Heart left ventricle (tissue), 16 donors: ENCODE results near the gene TROAP. TPM values are rescaled to one million over a fixed set of nuclear protein-coding genes. Genes with fewer than 3 reads are reported as not detected.
A peak's percentile ranks its signal among the peaks of the same experiment; 100 is the strongest.
"Not testable (repeated sequence)": the region's sequence is repeated elsewhere in the genome, so short reads cannot be mapped to it uniquely, and the experiment has no call there.

Source experiments
- ATAC-seq, 4 donors: fragments of 200-7000 bp; cut with Tn5 transposase; one replicate each; pipeline ENCODE4 v1.9.1; 2020 to 2022; ENCODE audit warnings: moderate library complexity in 4 of 4, mild to moderate bottlenecking in 3 of 4, moderate number of reproducible peaks in 1 of 4
- DNase-seq, 5 donors: peaks; one replicate each; pipeline ENCODE4 v3.0.0-alpha.2; 2020
- H3K27ac ChIP-seq, 12 donors: fragments of 200-600 bp; sonication (generic) in 4 of 12; one replicate each; pipeline versions ENCODE4 v1.5.0 to v1.8.0; 2016 to 2022; ENCODE audit warnings: mild to moderate bottlenecking in 2 of 12
- H3K27me3 ChIP-seq, 9 donors: fragments of 200-600 bp; sonication (generic) in 2 of 9; one replicate each; pipeline versions ENCODE4 v1.5.1 to v1.8.0; 2016 to 2022; ENCODE audit warnings: mild to moderate bottlenecking in 3 of 9
- H3K36me3 ChIP-seq, 9 donors: fragments of 200-600 bp; sonication (generic) in 2 of 9; one replicate each; pipeline versions ENCODE4 v1.5.0 to v1.8.0; 2018 to 2022; ENCODE audit warnings: mild to moderate bottlenecking in 2 of 9
- H3K4me1 ChIP-seq, 12 donors: fragments of 200-600 bp; sonication (generic) in 4 of 12; one replicate each; pipeline versions ENCODE4 v1.5.0 to v1.8.0; 2016 to 2022; ENCODE audit warnings: mild to moderate bottlenecking in 3 of 12
- H3K4me3 ChIP-seq, 12 donors: fragments of 200-600 bp; sonication (generic) in 4 of 12; one replicate each; pipeline versions ENCODE4 v1.5.0 to v1.8.0; 2017 to 2022; ENCODE audit warnings: mild to moderate bottlenecking in 9 of 12, moderate library complexity in 4 of 12
- H3K9me3 ChIP-seq, 12 donors: fragments of 200-600 bp; sonication (generic) in 4 of 12; one replicate each; pipeline versions ENCODE4 v1.5.0 to v1.8.0; 2016 to 2022; ENCODE audit warnings: mild to moderate bottlenecking in 1 of 12
- POLR2A ChIP-seq, 2 donors: fragments of 450-650 bp; IDR thresholded peaks; one replicate each; pipeline ENCODE4 v1.6.1; 2017; ENCODE audit warnings: antibody characterized with exemption in 2 of 2, mild to moderate bottlenecking in 2 of 2, moderate library complexity in 2 of 2
- WGBS, 4 donors: extraction: QIAGEN DNeasy Blood & Tissue Kit in 2 of 4; methylation state at CpG; one replicate each; pipeline versions ENCODE4 v1.1.5 to v1.1.7; 2013 to 2018; 5-methylcytosine and 5-hydroxymethylcytosine counted together
- intact Hi-C, 10 donors: fragments of 100-400 bp; cut with DNase I; formaldehyde crosslinking; loops; one replicate each; pipeline versions ENCODE4 v1.11.1 to v1.14.2; 2022
- polyA plus RNA-seq, 2 donors: library from polyadenylated mRNA; stranded (reverse); fragments of 200-250 nt; gene quantifications; one replicate each; pipeline ENCODE4 v1.2.3, GENCODE V29; 2013
- total RNA-seq, 9 donors: library from RNA; depleted of rRNA in 2 of 9; stranded (reverse); fragments of >200 nt in 2 of 9; fragmentation: NEBNext Ultra II Directional in 3 of 9; extraction: Animal tissue kit (Norgen Biotek cat#: 25700) in 3 of 9; gene quantifications; one replicate each; pipeline versions ENCODE4 v1.1.0 to v1.2.4, GENCODE V29; 2016 to 2023
- TF ChIP-seq, protein P1 (sequence below), 12 donors: fragments of 200-600 bp; sonication (generic) in 4 of 12; IDR thresholded peaks; one replicate each; pipeline versions ENCODE4 v1.5.0 to v1.8.0; 2018 to 2022; ENCODE audit warnings: antibody characterized with exemption in 12 of 12, mild to moderate bottlenecking in 5 of 12
- donor health status: ischemic (EF 13 %, LVEDD 7.1; RV severe dilation, severe dysfunction).
- donor health status: healthy with polysubstance abuse.
- donor health status: DM: no; HTN: yes; CAD: no.
- donor health status: DM: no; HTN: no; CAD: no.
- donor health status: ischemic (EF 25% LVEDD 6.9; RV normal size, moderate dysfunction).
- donor health status: ischemic (EF 25% LVEDD 5.7; RV mildly dilated, moderate dysfunction).
- donor health status: healthy.
- donor health status: DM: yes; HTN: yes; CAD: no.
- donor health status: ischemic (EF 35%, LVEDD 5.7; RV mildly dilated, moderate dysfunction).
- donor health status: nonischemic (EF 11% LVEDD 7.7; RV severe dilation, severe dysfunction).
- donor health status: DM: yes; HTN: yes; CAD: no.
- donor health status: PGD.
- donor health status: ischemic (EF 29% LVEDD 5.4; RV normal size, mild dysfunction).
- donor health status: nonischemic (EF 23%, LVEDD 6.1; RV moderate dilation, normal function).

TROAP gene
- total and polyA plus RNA-seq, 11 donors: 0.11 to 6.4 (median 0.75) TPM; not detected in 4

DNA sequence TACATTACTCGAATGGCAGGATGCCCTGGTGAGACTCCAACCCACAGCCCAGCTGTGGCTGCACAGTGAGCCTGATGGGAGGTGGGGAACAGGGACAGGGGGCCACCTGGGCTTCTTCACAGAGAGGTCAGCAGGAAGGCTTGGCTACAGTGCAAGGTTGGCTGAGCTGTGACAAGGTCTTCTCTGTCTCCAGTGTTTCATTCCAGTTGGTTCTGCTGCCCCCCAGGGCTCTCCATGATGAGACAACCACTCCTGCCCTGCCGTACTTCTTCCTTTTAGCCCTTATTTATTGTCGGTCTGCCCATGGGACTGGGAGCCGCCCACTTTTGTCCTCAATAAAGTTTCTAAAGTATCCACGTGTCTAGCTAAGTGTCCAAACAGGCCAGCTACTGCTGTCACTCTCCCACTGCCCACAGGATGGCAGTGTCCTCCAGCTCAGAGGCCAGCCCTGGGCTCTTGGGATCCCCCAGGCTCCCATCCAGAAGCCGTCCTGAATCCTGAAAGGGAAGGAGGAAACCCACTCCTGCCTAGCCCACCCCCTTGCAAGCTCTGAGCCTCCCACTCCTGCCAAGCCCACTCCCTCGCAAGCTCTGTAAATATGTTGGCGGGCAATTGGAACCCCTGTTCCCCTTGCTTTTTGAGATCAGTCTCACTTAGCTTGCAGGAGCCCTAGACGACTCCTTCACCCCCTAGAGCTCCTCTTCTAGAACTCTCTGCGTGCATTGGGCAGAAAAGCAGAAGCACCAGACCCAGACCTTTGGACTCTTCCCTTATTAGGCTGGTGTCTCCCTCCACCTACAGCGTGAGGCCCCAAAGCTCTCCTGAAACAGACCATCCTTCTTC is 8.5 kb downstream of the TROAP start:
- Histone ChIP-seq H3K36me3 (no peaks in the 10 kb centered on the region), H3K4me3 (no peak overlapping the region), H3K9me3 (no peaks in the 10 kb centered on the region), H3K4me1 (peaks cover 0 to 22% (median 3%) of the 10 kb centered on the region in 12 donors), H3K27me3 (peaks cover 25 to 46% (median 41%) of the 10 kb centered on the region in 9 donors), H3K27ac (no peak overlapping the region)
- TF ChIP-seq, protein P1, sequence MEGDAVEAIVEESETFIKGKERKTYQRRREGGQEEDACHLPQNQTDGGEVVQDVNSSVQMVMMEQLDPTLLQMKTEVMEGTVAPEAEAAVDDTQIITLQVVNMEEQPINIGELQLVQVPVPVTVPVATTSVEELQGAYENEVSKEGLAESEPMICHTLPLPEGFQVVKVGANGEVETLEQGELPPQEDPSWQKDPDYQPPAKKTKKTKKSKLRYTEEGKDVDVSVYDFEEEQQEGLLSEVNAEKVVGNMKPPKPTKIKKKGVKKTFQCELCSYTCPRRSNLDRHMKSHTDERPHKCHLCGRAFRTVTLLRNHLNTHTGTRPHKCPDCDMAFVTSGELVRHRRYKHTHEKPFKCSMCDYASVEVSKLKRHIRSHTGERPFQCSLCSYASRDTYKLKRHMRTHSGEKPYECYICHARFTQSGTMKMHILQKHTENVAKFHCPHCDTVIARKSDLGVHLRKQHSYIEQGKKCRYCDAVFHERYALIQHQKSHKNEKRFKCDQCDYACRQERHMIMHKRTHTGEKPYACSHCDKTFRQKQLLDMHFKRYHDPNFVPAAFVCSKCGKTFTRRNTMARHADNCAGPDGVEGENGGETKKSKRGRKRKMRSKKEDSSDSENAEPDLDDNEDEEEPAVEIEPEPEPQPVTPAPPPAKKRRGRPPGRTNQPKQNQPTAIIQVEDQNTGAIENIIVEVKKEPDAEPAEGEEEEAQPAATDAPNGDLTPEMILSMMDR (IDR thresholded peaks at IDR 0.05): peak; percentile 58 to 82 (median 76)
- no peak for TF ChIP-seq POLR2A (IDR thresholded peaks at IDR 0.05)
- DNase-seq (peak in 4 of 5 donors; percentile 59 to 76 (median 70)), ATAC-seq (peak; percentile 74 to 90 (median 87))
- WGBS, 4 donors: 34 to 48% (median 42%) methylated on average over 10 to 11 of the region's 11 CpGs
- intact Hi-C loops: no loop called here

DNA sequence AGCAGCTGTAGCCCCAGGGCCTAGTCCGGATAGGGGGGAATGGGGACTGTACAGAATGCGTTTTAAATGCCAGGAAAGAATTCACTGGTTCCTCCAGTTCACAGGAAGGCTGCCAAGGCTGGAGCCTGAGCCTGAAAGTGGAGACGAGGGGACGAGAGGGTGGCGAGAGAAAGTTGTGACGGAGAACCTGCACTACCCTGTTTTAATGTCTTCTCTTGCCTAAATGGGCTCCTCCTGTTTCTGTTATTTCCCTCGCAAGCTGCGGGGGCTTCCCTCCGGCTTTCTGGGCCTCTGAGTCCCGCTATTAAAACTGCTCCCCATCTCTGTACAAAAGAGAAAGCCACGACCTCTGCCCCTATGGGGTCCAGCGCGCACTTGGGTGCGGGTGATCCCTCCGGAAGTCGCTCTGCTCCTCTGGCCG is 9.4 kb downstream of the TROAP start:
- Histone ChIP-seq H3K4me3 (no peak overlapping the region), H3K27me3 (peaks cover 29 to 55% (median 46%) of the 10 kb centered on the region in 9 donors), H3K27ac (no peak overlapping the region), H3K4me1 (peaks cover 0 to 30% (median 7%) of the 10 kb centered on the region in 12 donors), H3K9me3 (no peaks in the 10 kb centered on the region), H3K36me3 (no peaks in the 10 kb centered on the region)
- TF ChIP-seq, protein P1 (IDR thresholded peaks at IDR 0.05): no peak
- no peak for TF ChIP-seq POLR2A (IDR thresholded peaks at IDR 0.05)
- no peak for ATAC-seq
- WGBS, 4 donors: 78 to 82% (median 79%) methylated on average over 17 of the region's 17 CpGs
- no peak for DNase-seq
- intact Hi-C loops: no loop called here

DNA sequence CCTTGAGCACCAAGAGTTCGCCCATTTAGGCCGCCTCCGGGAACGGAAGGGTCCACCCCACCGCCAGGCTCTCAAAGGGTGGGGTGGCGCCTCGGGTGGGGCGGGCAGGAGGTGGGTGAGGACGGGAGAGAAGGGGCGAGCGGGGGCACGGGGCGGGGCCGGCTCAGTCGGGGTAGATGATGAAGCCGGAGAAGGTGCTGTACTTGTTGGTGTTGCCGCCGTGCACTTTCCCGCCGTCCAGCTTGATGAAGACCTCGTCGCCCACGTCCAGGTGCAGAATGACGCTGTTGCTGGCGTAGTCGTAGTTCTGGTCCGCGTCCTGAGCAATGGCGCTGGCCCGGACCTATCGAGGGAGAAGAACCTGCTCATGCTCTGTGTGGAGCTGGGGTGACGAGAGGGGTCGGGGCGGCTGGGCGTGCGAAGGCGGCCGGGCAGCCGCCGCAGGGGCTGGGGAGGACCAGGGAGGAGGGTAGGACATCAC is 9.9 kb downstream of the TROAP start:
- intact Hi-C loops: no loop called here
- no peak for DNase-seq
- H3K27me3 ChIP-seq: peaks cover 29 to 58% (median 48%) of the 10 kb centered on the region in 9 donors

DNA sequence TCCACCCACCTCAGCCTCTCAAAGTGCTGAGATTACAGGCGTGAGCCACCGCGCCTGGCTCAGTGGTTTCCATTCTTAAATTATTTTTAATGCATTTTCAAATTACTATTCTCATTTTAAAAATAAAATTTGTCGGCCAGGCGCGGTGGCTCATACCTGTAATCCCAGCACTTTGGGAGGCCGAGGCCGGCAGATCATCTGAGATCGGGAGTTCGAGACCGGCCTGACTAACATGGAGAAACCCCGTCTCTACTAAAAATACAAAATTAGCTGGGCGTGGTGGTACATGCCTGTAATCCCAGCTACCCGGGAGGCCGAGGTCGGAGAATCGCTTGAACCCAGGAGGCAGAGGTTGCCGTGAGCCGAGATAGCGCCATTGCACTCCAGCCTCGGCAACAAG is 10.7 kb downstream of the TROAP start:
- Histone ChIP-seq H3K27me3 (peaks cover 29 to 65% (median 51%) of the 10 kb centered on the region in 9 donors), H3K4me1 (peaks cover 0 to 31% (median 7%) of the 10 kb centered on the region in 12 donors)
- H3K36me3 ChIP-seq, DNase-seq, H3K27ac ChIP-seq, intact Hi-C loops, ATAC-seq, H3K4me3 ChIP-seq, H3K9me3 ChIP-seq: not testable (repeated sequence)
- WGBS, 4 donors: 34 to 55% (median 47%) methylated on average over 21 of the region's 21 CpGs

More for the DNA sequence above, 9.9 kb downstream of the TROAP start:
- no peak overlapping the region for H3K27ac ChIP-seq
- no peak for ATAC-seq
- peaks cover 0 to 31% (median 7%) of the 10 kb centered on the region in 12 donors for H3K4me1 ChIP-seq
- H3K36me3 ChIP-seq: no peaks in the 10 kb centered on the region
- TF ChIP-seq POLR2A (IDR thresholded peaks at IDR 0.05): no peak
- TF ChIP-seq, protein P1 (IDR thresholded peaks at IDR 0.05): no peak
- WGBS, 4 donors: 27 to 48% (median 31%) methylated on average over 32 to 40 of the region's 40 CpGs
- peak overlapping the region in 3 of 12 donors; percentile 11 to 23 (median 16) for H3K4me3 ChIP-seq
- H3K9me3 ChIP-seq: no peaks in the 10 kb centered on the region
